GM23338 (cell line): ENCODE measurements around the gene GRID1. TPM values are rescaled to one million over a fixed set of nuclear protein-coding genes. Genes with fewer than 3 reads are reported as not detected.

Experiments
- ATAC-seq: fragments of 200-7000 bp; cut with Tn5 transposase; 3 replicates; pipeline ENCODE4 v1.9.1; 2020
- DNase-seq: peaks from one replicate; pipeline ENCODE4 v3.0.0-alpha.2; 2015; ENCODE audit warnings: low spot score
- H2AFZ ChIP-seq: fragments of 200-600 bp; sonication (generic); 2 replicates; pipeline ENCODE4 v1.8.0; 2016; ENCODE audit warnings: antibody characterized with exemption, mild to moderate bottlenecking, moderate library complexity
- H3F3A ChIP-seq: fragments of 200-600 bp; sonication (generic); replicated peaks from 2 replicates; pipeline ENCODE4 v1.8.0; 2017; ENCODE audit warnings: antibody characterized with exemption, mixed run types, low read depth
- H3K27ac ChIP-seq: fragments of 200-600 bp; sonication (generic); 2 replicates; pipeline ENCODE4 v1.6.1; 2016; ENCODE audit warnings: low read depth
- H3K27me3 ChIP-seq: fragments of 200-600 bp; sonication (generic); 2 replicates; pipeline ENCODE4 v1.8.0; 2016; ENCODE audit warnings: mild to moderate bottlenecking, mixed run types, moderate library complexity; ENCODE audit not compliant: insufficient read depth
- H3K36me3 ChIP-seq: fragments of 200-600 bp; sonication (generic); 2 replicates; pipeline ENCODE4 v1.8.0; 2016; ENCODE audit warnings: mild to moderate bottlenecking; ENCODE audit not compliant: insufficient read depth
- H3K4me1 ChIP-seq: fragments of 200-600 bp; sonication (generic); 2 replicates; pipeline ENCODE4 v1.8.0; 2016; ENCODE audit warnings: mild to moderate bottlenecking, moderate library complexity; ENCODE audit not compliant: insufficient read depth
- H3K4me2 ChIP-seq: fragments of 200-600 bp; sonication (generic); 2 replicates; pipeline ENCODE4 v1.7.1; 2017; ENCODE audit warnings: mixed run types
- H3K4me3 ChIP-seq: fragments of 200-600 bp; sonication (generic); 2 replicates; pipeline ENCODE4 v1.6.1; 2016; ENCODE audit warnings: mixed run types
- H3K79me2 ChIP-seq: fragments of 200-600 bp; sonication (generic); replicated peaks from 2 replicates; pipeline ENCODE4 v1.8.0; 2017; ENCODE audit warnings: mild to moderate bottlenecking; ENCODE audit not compliant: insufficient read depth
- H3K9me2 ChIP-seq: fragments of 200-600 bp; sonication (generic); 2 replicates; pipeline ENCODE4 v1.8.0; 2017; ENCODE audit not compliant: insufficient read depth
- H4K20me1 ChIP-seq: fragments of 200-600 bp; sonication (generic); replicated peaks from 2 replicates; pipeline ENCODE4 v1.8.0; 2017; ENCODE audit warnings: mild to moderate bottlenecking; ENCODE audit not compliant: insufficient read depth
- H3K27ac Mint-ChIP-seq: 2 replicates; pipeline ENCODE4 v1.8.0; 2020; ENCODE audit warnings: inconsistent platforms, mild to moderate bottlenecking, moderate library complexity, mixed read lengths
- H3K27me3 Mint-ChIP-seq: 3 replicates; pipeline ENCODE4 v1.8.0; 2022; ENCODE audit warnings: low read depth, mild to moderate bottlenecking, moderate library complexity, mixed read lengths, inconsistent platforms; ENCODE audit not compliant: insufficient read depth, poor library complexity
- H3K36me3 Mint-ChIP-seq: 3 replicates; pipeline ENCODE4 v1.8.0; 2021; ENCODE audit warnings: low read depth, mild to moderate bottlenecking, inconsistent platforms, moderate library complexity, mixed read lengths
- H3K4me1 Mint-ChIP-seq: 3 replicates; pipeline ENCODE4 v1.8.0; 2020; ENCODE audit warnings: mild to moderate bottlenecking, inconsistent platforms, mixed read lengths
- H3K4me3 Mint-ChIP-seq: 3 replicates; pipeline ENCODE4 v1.8.0; 2021; ENCODE audit warnings: moderate library complexity, mild to moderate bottlenecking, inconsistent platforms, mixed read lengths
- H3K9me3 Mint-ChIP-seq: 3 replicates; pipeline ENCODE4 v1.8.0; 2020; ENCODE audit warnings: moderate library complexity, mild to moderate bottlenecking, inconsistent platforms, mixed read lengths
- CREB1 ChIP-seq: fragments of 250-450 bp; sonication (Bioruptor Pico); IDR thresholded peaks from 2 replicates; pipeline ENCODE4 v1.5.0; 2020; ENCODE audit warnings: low read depth, mild to moderate bottlenecking, moderate library complexity
- CTCF ChIP-seq, 2 experiments: fragments of 200-600 bp in 1 of 2; sonication (generic) in 1 of 2; conservative IDR thresholded peaks; 2 replicates each; pipeline versions ENCODE4 v1.5.1 to v1.6.1; 2016 to 2017; ENCODE audit warnings: antibody characterized with exemption in 2 of 2, low read depth in 2 of 2, mild to moderate bottlenecking in 2 of 2, moderate library complexity in 1 of 2
- ETS1 ChIP-seq: IDR thresholded peaks from 2 replicates; pipeline ENCODE4 v1.6.1; 2016; ENCODE audit warnings: antibody characterized with exemption
- EZH2 ChIP-seq: fragments of 200-600 bp; sonication (generic); IDR thresholded peaks from one replicate; pipeline ENCODE4 v1.8.0; 2017; ENCODE audit warnings: antibody characterized with exemption, mild to moderate bottlenecking, low read depth; ENCODE audit not compliant: unreplicated experiment
- EZH2phosphoT487 ChIP-seq: fragments of 200-600 bp; sonication (generic); IDR thresholded peaks from one replicate; pipeline ENCODE4 v1.8.1; 2018; ENCODE audit warnings: antibody characterized with exemption; ENCODE audit not compliant: unreplicated experiment
- JUNB ChIP-seq: IDR thresholded peaks from one replicate; pipeline ENCODE4 v1.6.1; 2016; ENCODE audit warnings: antibody characterized with exemption; ENCODE audit not compliant: unreplicated experiment
- NANOG ChIP-seq: IDR thresholded peaks from 2 replicates; pipeline ENCODE4 v1.6.1; 2016; ENCODE audit warnings: antibody characterized with exemption, borderline replicate concordance
- POLR2AphosphoS5 ChIP-seq: IDR thresholded peaks from 2 replicates; pipeline ENCODE4 v1.6.1; 2016; ENCODE audit warnings: antibody characterized with exemption, low read depth
- REST ChIP-seq: IDR thresholded peaks from one replicate; pipeline ENCODE4 v1.6.1; 2018; ENCODE audit warnings: antibody characterized with exemption; ENCODE audit not compliant: unreplicated experiment
- STAT1 ChIP-seq: IDR thresholded peaks from one replicate; pipeline ENCODE4 v1.6.1; 2016; ENCODE audit warnings: antibody characterized with exemption; ENCODE audit not compliant: unreplicated experiment
- ZNF114 ChIP-seq: fragments of 250-450 bp; sonication (Bioruptor Pico); IDR thresholded peaks from 2 replicates; pipeline ENCODE4 v1.5.0; 2020; ENCODE audit warnings: mild to moderate bottlenecking, moderate library complexity
- ZNF331 ChIP-seq: fragments of 250-450 bp; sonication (Bioruptor Pico); IDR thresholded peaks from 2 replicates; pipeline ENCODE4 v1.5.0; 2020; ENCODE audit warnings: low read depth, mild to moderate bottlenecking, moderate library complexity
- ZNF462 ChIP-seq: fragments of 250-450 bp; sonication (Bioruptor Pico); IDR thresholded peaks from 2 replicates; pipeline ENCODE4 v1.5.0; 2020; ENCODE audit warnings: mild to moderate bottlenecking, moderate library complexity
- polyA plus RNA-seq: library from polyadenylated mRNA; unstranded; fragments of >200 nt; fragmentation: Nextera tagmentation; extraction: Ambion mirVana; gene quantifications from 2 replicates; pipeline ENCODE4 v1.2.1, GENCODE V29; 2016
- total RNA-seq: library from RNA; depleted of rRNA; stranded (reverse); fragments of >200 nt; shearing (Covaris generic); gene quantifications from 2 replicates; pipeline ENCODE4 v1.2.3, GENCODE V29; 2014

The GRID1 gene
- total and polyA plus RNA-seq, 2 experiments from 2014 or later: 0.14 to 0.15 TPM

- H3K27ac ChIP-seq: no peak overlapping the region
- TF ChIP-seq ZNF114 (no peak), NANOG (no peak), EZH2phosphoT487 (no peak), ZNF462 (no peak), ZNF331 (CRISPR knock-in tag) (no peak), JUNB (no peak), ETS1 (no peak), EZH2 (no peak), REST (no peak), CREB1 (CRISPR knock-in tag) (no peak), POLR2AphosphoS5 (no peak), STAT1 (no peak), CTCF (conservative IDR thresholded peaks at IDR 0.05; ENCODE audit: low read depth in 2 of 2) (no peak)
- no peaks in the 10 kb centered on the region for H3K27me3 ChIP-seq
- ATAC-seq (no peak), DNase-seq (no peak)
- no peak overlapping the region for H2AFZ ChIP-seq
- no peak overlapping the region for H3K4me2 ChIP-seq
- Mint-ChIP-seq H3K27ac (no peak overlapping the region), H3K4me1 (no peaks in the 10 kb centered on the region), H3K4me3 (no peak overlapping the region), H3K36me3 (peaks cover 6% of the 10 kb centered on the region; the same call in 1 of the 3 replicates), H3K9me3 (peaks cover 56% of the 10 kb centered on the region), H3K27me3 (peaks cover 6% of the 10 kb centered on the region)
- no peaks in the 10 kb centered on the region for H3K9me2 ChIP-seq
- no peak overlapping the region for H3K4me3 ChIP-seq
- H3K36me3 ChIP-seq: no peaks in the 10 kb centered on the region
- H3K4me1 ChIP-seq: no peaks in the 10 kb centered on the region
- H3K79me2 ChIP-seq: no peaks in the 10 kb centered on the region
- H4K20me1 ChIP-seq: no peaks in the 10 kb centered on the region
- no peaks in the 10 kb centered on the region for H3F3A ChIP-seq
Measured at GRCh38 chr10:86127274-86127819, 239.2 kb downstream of the GRID1 start.
